RWPE2 (cell line): ENCODE data around the gene ARHGEF4.

Source experiments
- ATAC-seq: fragments of 200-7000 bp; cut with Tn5 transposase; 3 replicates; pipeline ENCODE4 v1.9.1; 2021; ENCODE audit warnings: low read depth
- DNase-seq: peaks from one replicate; pipeline ENCODE4 v3.0.0-alpha.2; 2020; ENCODE audit warnings: low spot score
- H3K27ac ChIP-seq: fragments of 450-650 bp; 2 replicates; pipeline ENCODE4 v1.5.1; 2017; ENCODE audit warnings: mild to moderate bottlenecking; ENCODE audit not compliant: poor library complexity, severe bottlenecking
- H3K27me3 ChIP-seq: fragments of 250-450 bp; sonication (Bioruptor Pico); 2 replicates; pipeline ENCODE4 v1.5.1; 2021; ENCODE audit warnings: mild to moderate bottlenecking, moderate library complexity; ENCODE audit not compliant: insufficient read depth, poor library complexity, severe bottlenecking
- H3K36me3 ChIP-seq: fragments of 250-450 bp; sonication (Bioruptor Pico); 2 replicates; pipeline ENCODE4 v1.5.1; 2020; ENCODE audit warnings: low read depth, mild to moderate bottlenecking, moderate library complexity
- H3K4me1 ChIP-seq: fragments of 250-450 bp; sonication (Bioruptor Pico); 2 replicates; pipeline ENCODE4 v1.5.1; 2021; ENCODE audit warnings: mild to moderate bottlenecking, moderate library complexity; ENCODE audit not compliant: insufficient read depth, poor library complexity, severe bottlenecking
- H3K4me3 ChIP-seq: fragments of 250-450 bp; sonication (Bioruptor Pico); 2 replicates; pipeline ENCODE4 v1.5.1; 2021; ENCODE audit warnings: mild to moderate bottlenecking, moderate library complexity; ENCODE audit not compliant: severe bottlenecking
- H3K9me3 ChIP-seq: fragments of 250-450 bp; sonication (Bioruptor Pico); 2 replicates; pipeline ENCODE4 v1.5.1; 2021; ENCODE audit warnings: mild to moderate bottlenecking, moderate library complexity; ENCODE audit not compliant: severe bottlenecking
- TF ChIP-seq, protein P1 (sequence below): fragments of 450-650 bp; IDR thresholded peaks from one replicate; pipeline ENCODE4 v1.5.1; 2017; ENCODE audit warnings: mild to moderate bottlenecking, moderate library complexity; ENCODE audit not compliant: poor library complexity, severe bottlenecking

ARHGEF4 gene

DNA sequence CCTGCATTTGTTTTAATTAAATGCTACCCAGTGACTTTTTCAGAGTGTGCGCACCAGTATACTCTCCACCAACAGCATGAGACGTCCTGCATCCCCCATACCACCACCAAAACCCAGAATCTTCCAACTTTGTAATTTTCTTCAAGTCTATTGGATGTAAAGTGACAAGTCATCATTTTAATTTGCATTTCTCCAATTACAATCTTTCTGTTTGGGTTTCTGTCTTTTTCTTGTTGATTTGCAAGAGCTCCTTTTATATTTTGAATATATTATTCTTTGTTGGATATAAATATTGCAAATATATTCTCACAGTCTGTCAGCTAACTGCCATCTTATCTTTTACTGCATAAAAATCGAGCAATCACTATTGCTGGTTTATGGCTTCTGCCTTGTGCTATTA is 160.0 kb downstream of the ARHGEF4 start:
- H3K27ac ChIP-seq = no peak overlapping the region
- no peak overlapping the region for H3K4me3 ChIP-seq
- H3K4me1 ChIP-seq = no peaks in the 10 kb centered on the region
- H3K27me3 ChIP-seq = no peaks in the 10 kb centered on the region
- TF ChIP-seq, protein P1, sequence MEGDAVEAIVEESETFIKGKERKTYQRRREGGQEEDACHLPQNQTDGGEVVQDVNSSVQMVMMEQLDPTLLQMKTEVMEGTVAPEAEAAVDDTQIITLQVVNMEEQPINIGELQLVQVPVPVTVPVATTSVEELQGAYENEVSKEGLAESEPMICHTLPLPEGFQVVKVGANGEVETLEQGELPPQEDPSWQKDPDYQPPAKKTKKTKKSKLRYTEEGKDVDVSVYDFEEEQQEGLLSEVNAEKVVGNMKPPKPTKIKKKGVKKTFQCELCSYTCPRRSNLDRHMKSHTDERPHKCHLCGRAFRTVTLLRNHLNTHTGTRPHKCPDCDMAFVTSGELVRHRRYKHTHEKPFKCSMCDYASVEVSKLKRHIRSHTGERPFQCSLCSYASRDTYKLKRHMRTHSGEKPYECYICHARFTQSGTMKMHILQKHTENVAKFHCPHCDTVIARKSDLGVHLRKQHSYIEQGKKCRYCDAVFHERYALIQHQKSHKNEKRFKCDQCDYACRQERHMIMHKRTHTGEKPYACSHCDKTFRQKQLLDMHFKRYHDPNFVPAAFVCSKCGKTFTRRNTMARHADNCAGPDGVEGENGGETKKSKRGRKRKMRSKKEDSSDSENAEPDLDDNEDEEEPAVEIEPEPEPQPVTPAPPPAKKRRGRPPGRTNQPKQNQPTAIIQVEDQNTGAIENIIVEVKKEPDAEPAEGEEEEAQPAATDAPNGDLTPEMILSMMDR = no peak
- ATAC-seq (no peak), DNase-seq (no peak)
- no peaks in the 10 kb centered on the region for H3K36me3 ChIP-seq
- no peaks in the 10 kb centered on the region for H3K9me3 ChIP-seq

- TF ChIP-seq, protein P1 = no peak
- Histone ChIP-seq H3K27me3 (no peaks in the 10 kb centered on the region), H3K36me3 (no peaks in the 10 kb centered on the region), H3K4me1 (no peaks in the 10 kb centered on the region), H3K4me3 (no peak overlapping the region), H3K27ac (no peak overlapping the region), H3K9me3 (no peaks in the 10 kb centered on the region)
- no peak for ATAC-seq
- DNase-seq = no peak
These were observed 160.5 kb downstream of the ARHGEF4 start for GRCh38 chr2:130997198-130997597.

- DNase-seq (no peak), ATAC-seq (no peak)
- Histone ChIP-seq H3K27ac (no peak overlapping the region), H3K9me3 (no peaks in the 10 kb centered on the region), H3K4me3 (no peak overlapping the region), H3K27me3 (no peaks in the 10 kb centered on the region), H3K4me1 (no peaks in the 10 kb centered on the region), H3K36me3 (no peaks in the 10 kb centered on the region)
- TF ChIP-seq, protein P1 = no peak
These were observed 161.8 kb downstream of the ARHGEF4 start for GRCh38 chr2:130998561-130998960.

- no peaks in the 10 kb centered on the region for H3K4me1 ChIP-seq
- no peak overlapping the region for H3K4me3 ChIP-seq
- TF ChIP-seq, protein P1 = no peak
- no peaks in the 10 kb centered on the region for H3K9me3 ChIP-seq
- H3K36me3 ChIP-seq = no peaks in the 10 kb centered on the region
- DNase-seq = no peak
- ATAC-seq = no peak
- no peak overlapping the region for H3K27ac ChIP-seq
- H3K27me3 ChIP-seq = no peaks in the 10 kb centered on the region
These were observed 167.9 kb downstream of the ARHGEF4 start for GRCh38 chr2:131004446-131005209.

- no peaks in the 10 kb centered on the region for H3K36me3 ChIP-seq
- H3K4me1 ChIP-seq = no peaks in the 10 kb centered on the region
- no peaks in the 10 kb centered on the region for H3K9me3 ChIP-seq
- no peak overlapping the region for H3K4me3 ChIP-seq
- DNase-seq (no peak), ATAC-seq (no peak)
- no peaks in the 10 kb centered on the region for H3K27me3 ChIP-seq
- H3K27ac ChIP-seq = no peak overlapping the region
- TF ChIP-seq, protein P1 = no peak
These were observed 168.7 kb downstream of the ARHGEF4 start for GRCh38 chr2:131005216-131005935.
